Fibroblast of skin of scalp (primary cell): ENCODE measurements around the gene DLG2.
"Not testable (repeated sequence)": the region's sequence is repeated elsewhere in the genome, so short reads cannot be mapped to it uniquely, and the experiment has no call there.

Experiments used
- DNase-seq: peaks from one replicate; pipeline ENCODE4 v3.0.0-alpha.2; 2013

Gene DLG2

GRCh38 chr11:83609191-83609590, 2018.0 kb downstream of the DLG2 start:
- DNase-seq, result no peak

- no peak for DNase-seq
Observed at GRCh38 chr11:83608571-83608970, 2018.6 kb downstream of the DLG2 start.

- no peak for DNase-seq
Observed at GRCh38 chr11:83601914-83602527, 2025.1 kb downstream of the DLG2 start.

GRCh38 chr11:83601201-83601913, 2025.8 kb downstream of the DLG2 start:
- DNase-seq, result no peak

GRCh38 chr11:83600661-83601060, 2026.5 kb downstream of the DLG2 start:
- no peak for DNase-seq

GRCh38 chr11:83599066-83599465, 2028.1 kb downstream of the DLG2 start:
- no peak for DNase-seq

GRCh38 chr11:83587797-83588196, 2039.3 kb downstream of the DLG2 start:
- not testable (repeated sequence) for DNase-seq

- peak; percentile 68 for DNase-seq
Observed at GRCh38 chr11:83583757-83584366, 2043.3 kb downstream of the DLG2 start.

- peak; percentile 24 for DNase-seq
Observed at GRCh38 chr11:83574519-83574918, 2052.6 kb downstream of the DLG2 start.

- DNase-seq, result peak; percentile 49
Observed at GRCh38 chr11:83572581-83573496, 2054.3 kb downstream of the DLG2 start.

- DNase-seq, result peak; percentile 39
Observed at GRCh38 chr11:83571302-83571701, 2055.8 kb downstream of the DLG2 start.

- DNase-seq, result no peak
Observed at GRCh38 chr11:83569134-83569805, 2057.9 kb downstream of the DLG2 start.

GRCh38 chr11:83568516-83568915, 2058.6 kb downstream of the DLG2 start:
- no peak for DNase-seq

GRCh38 chr11:83566950-83567349, 2060.2 kb downstream of the DLG2 start:
- peak; percentile 73 for DNase-seq

GRCh38 chr11:83564870-83565269, 2062.3 kb downstream of the DLG2 start:
- no peak for DNase-seq

GRCh38 chr11:83558281-83558680, 2068.9 kb downstream of the DLG2 start:
- no peak for DNase-seq

- DNase-seq, result no peak
Observed at GRCh38 chr11:83557653-83558052, 2069.5 kb downstream of the DLG2 start.

GRCh38 chr11:83554876-83555275, 2072.3 kb downstream of the DLG2 start:
- peak; percentile 53 for DNase-seq

- no peak for DNase-seq
Observed at GRCh38 chr11:83549984-83550667, 2077.0 kb downstream of the DLG2 start.

- DNase-seq, result no peak
Observed at GRCh38 chr11:83546368-83546767, 2080.8 kb downstream of the DLG2 start.

- no peak for DNase-seq
Observed at GRCh38 chr11:83545494-83546260, 2081.5 kb downstream of the DLG2 start.
